Posterior vena cava (tissue), 2 donors: ENCODE data around the gene UBAC1. TPM values are rescaled to one million over a fixed set of nuclear protein-coding genes. Genes with fewer than 3 reads are reported as not detected.
"Not testable (repeated sequence)": the region's sequence is repeated elsewhere in the genome, so short reads cannot be mapped to it uniquely, and the experiment has no call there.

Experiments used
- DNase-seq: peaks from one replicate; pipeline ENCODE4 v3.0.0-alpha.2; 2020; ENCODE audit warnings: low spot score
- intact Hi-C, 2 donors: fragments of 100-400 bp; cut with DNase I; formaldehyde crosslinking; loops; one replicate each; pipeline versions ENCODE4 v1.14.1 to v1.14.2; 2022 to 2023
- total RNA-seq, 2 donors: library from RNA; stranded (reverse); fragmentation: NEBNext Ultra II Directional; extraction: Animal tissue kit (Norgen Biotek cat#: 25700); gene quantifications; one replicate each; pipeline ENCODE4 v1.2.1, GENCODE V29; 2021
- donor health status: DM: yes; HTN: yes; CAD: no.
- donor health status: DM: yes; HTN: yes; CAD: no.

Gene UBAC1
- total RNA-seq, 2 donors from 2014 or later = 32.7 to 34.1 TPM

DNA sequence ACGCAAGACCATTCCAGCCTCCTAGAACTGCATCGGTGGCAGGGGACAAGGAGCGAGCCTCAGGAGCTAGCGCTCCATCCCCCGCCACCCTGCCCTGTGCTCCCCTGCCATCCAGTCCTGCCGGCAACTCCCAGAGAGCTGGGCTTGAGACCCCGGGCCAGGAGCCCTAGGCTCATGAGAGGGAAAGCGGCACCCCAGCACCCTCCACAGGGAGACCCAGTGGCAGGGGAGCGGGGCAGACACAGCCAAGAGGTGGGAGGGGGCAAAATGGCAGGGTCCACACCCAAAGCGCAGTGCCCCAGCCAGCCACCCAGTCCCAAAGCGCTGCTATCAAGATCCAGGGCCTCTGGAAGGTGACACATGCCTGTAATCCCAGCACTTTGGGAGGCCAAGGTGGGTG, 12.7 kb downstream of the UBAC1 start:
- intact Hi-C loops = no loop called here
- no peak for DNase-seq

GRCh38 chr9:135947582-135947981, 13.6 kb downstream of the UBAC1 start:
- intact Hi-C loops = no loop called here
- DNase-seq = no peak

GRCh38 chr9:135947105-135947504, 14.1 kb downstream of the UBAC1 start:
- DNase-seq, intact Hi-C loops: not testable (repeated sequence)

DNA sequence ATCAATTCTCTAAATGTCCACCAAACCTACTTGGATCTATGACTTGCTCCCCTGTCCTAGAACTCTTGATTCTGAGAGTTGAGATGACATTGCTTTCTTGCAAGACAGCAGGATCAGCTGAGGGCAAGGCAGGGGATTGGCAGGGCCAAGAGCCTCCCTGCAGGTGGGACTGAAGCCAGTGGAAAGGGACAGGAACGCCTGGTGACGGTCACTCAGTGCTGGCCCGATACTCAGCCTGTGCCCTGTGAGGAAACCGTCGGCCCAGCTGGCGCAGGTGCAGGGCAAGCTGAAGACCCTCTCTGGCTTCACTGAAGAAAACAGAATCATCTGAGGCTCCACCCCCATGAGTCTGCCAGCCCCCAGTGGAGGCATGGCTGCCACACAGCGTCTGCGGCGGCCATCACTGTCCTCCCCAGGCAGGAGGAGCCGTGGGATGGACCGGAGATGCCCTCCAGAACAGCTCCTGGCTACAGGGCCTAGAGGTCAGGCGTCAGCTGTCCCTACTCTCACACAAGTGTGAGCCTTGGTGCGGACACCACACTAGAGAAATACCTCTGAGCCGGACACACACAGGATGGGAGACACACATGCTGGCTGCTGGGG, 14.7 kb downstream of the UBAC1 start:
- intact Hi-C loops = no loop called here
- DNase-seq = no peak

DNA sequence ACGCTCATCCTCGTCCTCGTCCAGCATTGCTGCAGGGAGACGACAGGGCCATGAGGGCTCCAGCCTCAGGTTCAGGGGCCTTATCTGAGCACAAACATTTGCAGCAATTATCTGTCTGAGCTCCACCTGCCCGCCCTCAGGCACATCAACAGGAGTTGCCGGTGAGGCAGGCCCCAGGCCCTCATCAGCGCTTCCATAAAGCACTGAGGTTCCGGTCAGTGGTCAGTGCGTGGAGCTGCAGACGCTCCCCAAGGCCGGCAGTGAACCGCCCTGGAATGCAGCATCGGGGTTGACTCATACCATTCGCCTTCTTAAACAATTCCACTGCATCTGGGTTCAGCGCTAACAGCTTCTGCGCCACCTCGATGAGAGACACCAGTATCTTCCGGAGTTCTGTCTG, 15.2 kb downstream of the UBAC1 start:
- DNase-seq = no peak
- intact Hi-C loops = no loop called here

DNA sequence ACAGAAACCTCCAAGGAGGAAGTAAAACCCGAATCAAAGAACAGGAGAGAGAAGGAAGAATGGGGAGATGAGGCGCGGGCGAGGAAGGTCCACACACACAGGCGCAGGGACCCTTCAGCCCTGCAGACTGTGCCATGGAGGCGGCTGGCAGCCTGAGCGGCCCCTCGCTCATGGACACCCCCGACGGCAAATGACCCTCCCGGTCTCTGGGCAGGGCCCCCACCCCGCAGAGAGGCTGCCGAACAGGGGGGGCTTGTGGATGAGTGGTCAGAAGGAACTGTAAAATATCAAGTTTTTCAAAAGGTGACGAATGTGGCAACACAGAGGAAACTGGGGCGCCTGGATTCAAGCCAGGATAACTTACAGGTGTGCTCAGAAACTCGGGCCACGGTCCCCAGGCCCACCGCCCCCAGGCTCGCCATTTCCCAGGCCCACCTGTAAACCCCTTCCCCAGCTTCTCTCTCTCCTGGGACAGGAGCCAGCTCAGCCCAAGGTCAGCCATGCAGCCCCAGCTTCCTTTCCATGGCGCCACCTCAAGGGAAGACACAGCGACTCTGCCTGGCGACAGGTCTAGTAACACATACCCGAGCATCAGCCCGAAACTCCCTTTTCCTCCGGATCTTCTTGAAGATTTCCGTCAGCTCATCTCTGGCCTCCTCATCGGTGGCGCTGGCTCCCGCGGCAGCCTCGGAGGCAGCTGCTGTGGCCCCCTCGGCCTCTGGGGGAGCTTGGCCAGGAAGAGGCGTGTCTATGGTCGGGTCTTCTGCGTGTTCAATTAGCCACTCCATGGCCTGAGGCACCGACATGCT, 16.5 kb downstream of the UBAC1 start:
- no peak for DNase-seq
- intact Hi-C loops = no loop called here

GRCh38 chr9:135943604-135944003, 17.6 kb downstream of the UBAC1 start:
- intact Hi-C loops, DNase-seq: not testable (repeated sequence)

DNA sequence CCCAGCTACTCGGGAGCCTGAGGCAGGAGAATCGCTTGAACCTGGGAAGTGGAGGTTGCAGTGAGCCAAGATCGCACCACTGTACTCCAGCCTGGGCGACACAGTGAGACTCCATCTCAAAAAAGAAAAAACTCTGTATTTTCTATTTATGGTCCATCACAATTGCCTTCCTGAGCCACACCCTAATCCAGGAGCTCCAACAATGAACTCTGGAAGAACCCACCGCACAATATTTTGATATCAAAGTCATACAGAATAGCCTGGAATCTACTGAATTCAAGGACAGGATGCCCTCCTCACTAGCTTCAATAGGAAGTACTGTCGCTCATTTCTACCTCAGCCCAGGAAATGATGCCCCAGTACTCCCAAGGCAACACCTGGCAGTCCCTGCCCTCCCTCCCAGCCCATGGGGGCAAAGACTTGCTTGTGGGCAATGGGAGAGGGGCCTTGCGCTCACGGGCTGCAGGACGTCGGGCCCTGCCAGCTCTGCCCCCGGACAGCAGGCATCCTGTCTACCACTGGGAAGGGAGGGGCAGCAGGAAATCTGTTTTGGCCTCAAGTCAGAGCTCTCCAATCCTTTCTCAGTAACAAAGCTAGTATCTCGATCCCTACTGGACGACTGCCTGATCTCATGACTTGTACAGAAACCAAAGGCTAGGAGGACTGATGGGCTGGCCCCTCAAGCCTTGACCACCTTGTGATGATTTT, 19.7 kb downstream of the UBAC1 start:
- DNase-seq = no peak
- intact Hi-C loops = no loop called here

GRCh38 chr9:135939351-135940265, 21.6 kb downstream of the UBAC1 start:
- DNase-seq = no peak
- intact Hi-C loops = no loop called here

DNA sequence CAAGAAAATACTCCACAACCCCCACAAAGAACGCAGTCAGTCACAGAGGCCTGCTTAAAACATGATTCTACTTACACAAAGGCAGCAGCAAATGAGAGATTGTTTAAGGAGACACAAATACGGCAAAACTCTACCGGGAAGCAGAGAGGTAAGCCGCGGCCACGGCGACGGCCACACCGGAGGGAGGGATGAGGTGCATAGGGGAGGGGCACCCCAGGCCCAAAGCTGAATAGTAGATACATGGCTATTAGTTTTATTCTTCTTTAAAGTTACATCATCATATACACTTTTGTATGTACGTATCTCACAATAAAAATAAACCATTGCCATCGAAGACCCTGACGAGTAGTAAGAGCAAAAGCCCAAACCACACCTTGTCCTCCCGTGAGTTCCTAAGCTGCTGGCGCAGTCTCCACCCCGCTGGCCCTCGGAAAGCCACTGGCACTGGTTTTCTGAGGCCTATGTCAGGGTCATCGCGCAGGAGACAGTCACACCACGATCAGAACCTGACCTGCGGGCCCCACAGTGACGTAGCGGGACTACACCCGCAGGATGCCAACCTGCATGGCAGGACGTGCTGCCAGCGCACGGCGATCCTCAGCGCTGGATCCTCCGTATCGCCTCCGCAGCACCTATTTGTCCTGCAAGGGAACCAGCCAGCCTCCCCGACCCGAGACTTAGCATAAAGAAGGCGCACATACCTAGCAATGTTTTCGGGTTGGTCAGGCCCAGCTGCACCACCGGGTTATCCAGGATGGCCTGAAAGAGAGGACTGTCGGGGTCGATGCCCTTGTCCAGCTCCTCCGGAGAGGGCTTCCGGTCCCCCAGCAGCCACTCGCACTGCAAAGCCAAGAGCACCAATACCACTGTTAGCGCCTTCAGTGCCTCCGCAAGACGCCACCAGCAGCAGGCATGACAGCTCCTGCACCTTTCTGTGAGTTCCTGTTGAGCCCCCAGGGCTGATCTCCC, 23.4 kb downstream of the UBAC1 start:
- no peak for DNase-seq
- intact Hi-C loops = no loop called here

GRCh38 chr9:135933114-135933513, 28.1 kb downstream of the UBAC1 start:
- DNase-seq = no peak
- intact Hi-C loops = no loop called here

GRCh38 chr9:135932656-135933055, 28.5 kb downstream of the UBAC1 start:
- no peak for DNase-seq

DNA sequence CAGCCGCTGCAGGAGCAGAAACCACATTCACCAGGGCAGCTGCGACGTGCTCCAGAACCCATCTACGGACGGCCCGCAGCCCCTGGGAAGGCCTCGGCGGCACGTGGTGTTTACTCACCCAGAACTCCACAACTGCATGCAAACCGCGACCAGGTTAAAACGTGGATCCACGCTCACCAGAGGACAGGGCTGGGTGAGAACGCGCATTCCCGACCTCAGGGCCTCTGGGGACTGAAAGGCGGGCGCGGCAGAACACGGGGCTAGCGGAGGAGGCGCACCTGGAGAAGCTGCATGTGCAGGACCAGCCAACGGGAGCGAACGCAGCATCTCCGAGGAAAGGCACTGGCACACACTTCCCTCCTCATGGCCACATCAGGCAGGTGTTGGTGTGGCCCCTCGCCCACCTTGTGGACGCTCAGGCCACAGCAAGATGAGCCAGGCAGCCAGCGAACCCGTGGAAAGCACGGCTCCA, 29.8 kb downstream of the UBAC1 start:
- DNase-seq = no peak
- intact Hi-C loops = no loop called here

More at GRCh38 chr9:135932656-135933055, 28.5 kb downstream of the UBAC1 start:
- intact Hi-C loops = no loop called here

DNA sequence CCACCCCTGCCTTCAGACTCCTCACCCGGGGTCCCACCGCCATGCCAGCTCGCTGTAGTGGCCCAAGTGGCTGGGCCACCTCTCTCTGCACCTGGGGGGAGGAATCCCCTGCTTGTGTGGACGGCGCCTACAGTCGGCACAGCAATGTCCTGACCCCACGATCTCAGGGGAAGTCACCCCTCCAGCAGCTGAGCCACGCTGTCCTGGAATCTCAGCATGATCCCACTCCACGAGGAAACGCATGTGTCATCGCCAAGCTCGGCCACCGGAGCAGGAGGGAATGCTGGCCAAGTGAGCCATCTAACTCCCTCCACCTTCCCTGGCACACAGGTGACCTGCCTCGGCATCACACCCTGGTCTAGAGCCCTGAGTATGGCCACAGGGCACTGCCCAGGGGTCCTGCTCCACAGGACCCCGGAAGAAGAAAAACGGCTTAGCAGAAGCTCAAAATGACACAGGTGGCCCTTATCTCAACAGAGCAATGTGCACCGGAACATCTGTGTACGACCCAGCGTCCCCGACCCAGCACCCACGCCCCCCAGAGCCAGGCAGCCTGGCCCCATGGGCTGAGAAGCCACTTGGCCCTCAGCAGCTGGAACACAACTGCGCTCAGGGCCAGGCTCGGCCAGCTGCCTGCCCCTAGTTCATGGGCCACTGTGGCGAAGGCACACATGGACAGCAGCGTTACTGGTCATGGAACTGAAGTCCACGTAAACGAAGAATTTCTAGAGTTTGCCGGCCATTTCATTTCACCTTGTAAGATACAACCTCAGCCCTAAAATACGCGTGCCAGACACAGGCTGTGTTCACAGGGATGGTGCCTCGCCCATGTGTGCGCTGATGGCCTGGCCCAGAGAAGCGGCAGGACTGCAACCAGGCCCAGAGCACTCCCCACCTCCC, 30.5 kb downstream of the UBAC1 start:
- intact Hi-C loops = no loop called here
- no peak for DNase-seq

GRCh38 chr9:135929656-135930445, 31.3 kb downstream of the UBAC1 start:
- intact Hi-C loops = no loop called here
- DNase-seq = no peak
